K562 (cell line): Measurements from ENCODE around the gene GPHA2. TPM values are rescaled to one million over a fixed set of nuclear protein-coding genes. Genes with fewer than 3 reads are reported as not detected.

Source experiments
- CBX2 ChIP-seq: fragments of 200-600 bp; sonication (generic); IDR thresholded peaks from one replicate; pipeline ENCODE4 v1.6.1; 2012; ENCODE audit warnings: mild to moderate bottlenecking, low read length, inconsistent platforms; ENCODE audit not compliant: insufficient read depth, poor library complexity, severe bottlenecking
- CC2D1A ChIP-seq: fragments of 450-650 bp; IDR thresholded peaks from 2 replicates; pipeline ENCODE4 v1.6.1; 2017; ENCODE audit warnings: mild to moderate bottlenecking
- CGGBP1 ChIP-seq: fragments of 250-450 bp; sonication (Bioruptor Pico); IDR thresholded peaks from 2 replicates; pipeline ENCODE4 v1.9.0; 2021; ENCODE audit warnings: mild to moderate bottlenecking
- CHCHD3 ChIP-seq: fragments of 250-450 bp; sonication (Bioruptor Pico); IDR thresholded peaks from 2 replicates; pipeline ENCODE4 v2.1.2; 2022; ENCODE audit warnings: mild to moderate bottlenecking
- DACH1 ChIP-seq: fragments of 450-650 bp; IDR thresholded peaks from 2 replicates; pipeline ENCODE4 v1.6.1; 2018; ENCODE audit not compliant: partially characterized antibody
- E2F1 ChIP-seq: sonication (generic); formaldehyde crosslinking; IDR thresholded peaks from 2 replicates; pipeline ENCODE4 v1.8.1; 2023; ENCODE audit warnings: mild to moderate bottlenecking, missing genetic modification reagents, moderate library complexity
- HMG20B ChIP-seq: fragments of 250-450 bp; sonication (Bioruptor Pico); IDR thresholded peaks from 2 replicates; pipeline ENCODE4 v1.5.0; 2021; ENCODE audit warnings: mild to moderate bottlenecking
- HNRNPL ChIP-seq: fragments of 200-400 bp; formaldehyde crosslinking; IDR thresholded peaks from 2 replicates; pipeline ENCODE4 v1.6.1; 2017; ENCODE audit warnings: low read depth, mild to moderate bottlenecking, low read length
- MAFK ChIP-seq: IDR thresholded peaks from 2 replicates; pipeline ENCODE4 v1.6.1; 2011; ENCODE audit warnings: low read length, improper control_type of control experiment
- MEF2D ChIP-seq: conservative IDR thresholded peaks from 2 replicates; pipeline ENCODE4 v1.6.1; 2016; ENCODE audit warnings: low read depth, missing genetic modification characterization, missing compliant biosample characterization
- NR2F6 ChIP-seq: fragments of 450-650 bp; formaldehyde crosslinking; IDR thresholded peaks from 2 replicates; pipeline ENCODE4 v1.4.0; 2020; ENCODE audit warnings: mild to moderate bottlenecking
- RBBP5 ChIP-seq: fragments of 200-600 bp; sonication (generic); IDR thresholded peaks from 2 replicates; pipeline ENCODE4 v1.6.1; 2012; ENCODE audit warnings: borderline replicate concordance, mild to moderate bottlenecking, low read length, control low read depth, inconsistent platforms; ENCODE audit not compliant: insufficient read depth, poor library complexity, severe bottlenecking
- SETDB1 ChIP-seq: IDR thresholded peaks from one replicate; pipeline ENCODE4 v1.6.1; 2012; ENCODE audit warnings: low read length, control low read depth, inconsistent platforms
- SIN3A ChIP-seq, 2 experiments: fragments of 150-350 bp in 1 of 2; IDR thresholded peaks; 2 replicates each; pipeline ENCODE4 v1.6.1; 2011 to 2016; ENCODE audit warnings: borderline replicate concordance in 2 of 2, low read depth in 2 of 2, low read length in 2 of 2, mild to moderate bottlenecking in 2 of 2, moderate library complexity in 2 of 2; ENCODE audit not compliant: control insufficient read depth in 1 of 2
- SLC30A9 ChIP-seq: fragments of 250-450 bp; sonication (Bioruptor Pico); IDR thresholded peaks from 2 replicates; pipeline ENCODE4 v1.8.0; 2022; ENCODE audit warnings: mild to moderate bottlenecking, moderate library complexity
- STAT5A ChIP-seq: IDR thresholded peaks from 2 replicates; pipeline ENCODE4 v1.6.1; 2012; ENCODE audit warnings: low read length, inconsistent platforms, borderline replicate concordance
- ZBTB26 ChIP-seq: fragments of 450-650 bp; formaldehyde crosslinking; IDR thresholded peaks from 2 replicates; pipeline ENCODE4 v1.4.0; 2022; ENCODE audit warnings: missing genetic modification characterization
- ZFP91 ChIP-seq: sonication (generic); formaldehyde crosslinking; IDR thresholded peaks from 2 replicates; pipeline ENCODE4 v1.8.0; 2022; ENCODE audit warnings: mild to moderate bottlenecking, missing genetic modification reagents
- ZNF217 ChIP-seq: sonication (generic); formaldehyde crosslinking; IDR thresholded peaks from 2 replicates; pipeline ENCODE4 v1.8.0; 2022; ENCODE audit warnings: mild to moderate bottlenecking, missing genetic modification reagents
- ZNF23 ChIP-seq: fragments of 250-450 bp; sonication (Bioruptor Pico); IDR thresholded peaks from 2 replicates; pipeline ENCODE4 v1.4.0; 2020; ENCODE audit warnings: mild to moderate bottlenecking
- ZNF253 ChIP-seq: fragments of 250-450 bp; sonication (Bioruptor Pico); conservative IDR thresholded peaks from 2 replicates; pipeline ENCODE4 v1.6.1; 2021; ENCODE audit warnings: mild to moderate bottlenecking
- ZNF766 ChIP-seq: fragments of 200-800 bp; sonication (Bioruptor generic); conservative IDR thresholded peaks from 2 replicates; pipeline ENCODE4 v1.6.1; 2016; ENCODE audit warnings: missing genetic modification characterization, missing compliant biosample characterization
- ZZZ3 ChIP-seq: fragments of 450-650 bp; IDR thresholded peaks from 2 replicates; pipeline ENCODE4 v1.6.1; 2016; ENCODE audit warnings: antibody characterized with exemption, mild to moderate bottlenecking, moderate library complexity
- polyA plus RNA-seq, 8 experiments: library from polyadenylated mRNA; depleted of rRNA in 4 of 8; stranded (reverse) in 5 of 8; unstranded in 3 of 8; fragments of >200 nt; fragmentation: Nextera tagmentation in 2 of 8; fragmentation: Illumina TruSeq in 1 of 8; extraction: Ambion mirVana in 2 of 8; extraction: Trizol in 1 of 8; gene quantifications; 2 replicates each; pipeline versions ENCODE4 v1.2.1 to v1.2.3, GENCODE V29; 2011 to 2014; ENCODE audit warnings: inconsistent platforms in 1 of 8, missing spikeins in 1 of 8
- total RNA-seq, 7 experiments: library from RNA; depleted of rRNA in 6 of 7; stranded (reverse); fragments of >200 nt in 6 of 7; fragmentation: Illumina TruSeq in 2 of 7; extraction: Trizol in 2 of 7; gene quantifications; 2 replicates each; pipeline versions ENCODE4 v1.2.1 to v1.2.3, GENCODE V29; 2011 to 2021; ENCODE audit warnings: low replicate concordance in 1 of 7

GPHA2 gene
- total and polyA plus RNA-seq, 9 of the 15 experiments (the other 6 are each of a cell fraction or from before 2014, with no cell fraction given): 0.17 to 0.22 TPM; not detected in 7

- TF ChIP-seq SIN3A (IDR thresholded peaks at IDR 0.05; ENCODE audit: borderline replicate concordance in 2 of 2, control insufficient read depth in 1 of 2, low read depth in 2 of 2, low read length in 2 of 2): peak in 1 of 2 experiments; percentile 21; a peak in 1 of 4 replicates
- TF ChIP-seq ZNF253 (CRISPR knock-in tag): no peak
- peak; percentile 67; the same call in 1 of the 2 replicates for TF ChIP-seq E2F1 (CRISPR knock-in tag)
- no peak for TF ChIP-seq ZZZ3
- no peak for TF ChIP-seq CBX2
- peak; percentile 71 for TF ChIP-seq ZNF766
- TF ChIP-seq ZBTB26 (CRISPR knock-in tag): no peak
- TF ChIP-seq HNRNPL: no peak
- no peak for TF ChIP-seq SETDB1
- TF ChIP-seq ZNF23 (CRISPR knock-in tag): no peak
- 0 out of 2 replicates have a peak, but pooled peaks have one; percentile 8 for TF ChIP-seq CHCHD3 (CRISPR knock-in tag)
- no peak for TF ChIP-seq HMG20B
- TF ChIP-seq DACH1: peak; percentile 33
- TF ChIP-seq CGGBP1 (CRISPR knock-in tag): no peak
- no peak for TF ChIP-seq CC2D1A
- TF ChIP-seq STAT5A: peak; percentile 54; the same call in 1 of the 2 replicates
- TF ChIP-seq MEF2D (tag): 0 out of 2 replicates have a peak, but pooled peaks have one; percentile 42
- TF ChIP-seq SLC30A9: no peak
- peak; percentile 65 for TF ChIP-seq MAFK
- TF ChIP-seq ZFP91 (CRISPR knock-in tag): no peak
- no peak for TF ChIP-seq NR2F6 (CRISPR knock-in tag)
- TF ChIP-seq ZNF217: no peak
- TF ChIP-seq RBBP5: no peak
Measured at GRCh38 chr11:64885367-64886286, 50.1 kb downstream of the GPHA2 start (continued).
